ENCODE results near the gene ATP2C2. TPM values are rescaled to one million over a fixed set of nuclear protein-coding genes. Genes with fewer than 3 reads are reported as not detected.

Gene ATP2C2
- total RNA-seq, 1 donor from 2014 or later: not detected

DNA sequence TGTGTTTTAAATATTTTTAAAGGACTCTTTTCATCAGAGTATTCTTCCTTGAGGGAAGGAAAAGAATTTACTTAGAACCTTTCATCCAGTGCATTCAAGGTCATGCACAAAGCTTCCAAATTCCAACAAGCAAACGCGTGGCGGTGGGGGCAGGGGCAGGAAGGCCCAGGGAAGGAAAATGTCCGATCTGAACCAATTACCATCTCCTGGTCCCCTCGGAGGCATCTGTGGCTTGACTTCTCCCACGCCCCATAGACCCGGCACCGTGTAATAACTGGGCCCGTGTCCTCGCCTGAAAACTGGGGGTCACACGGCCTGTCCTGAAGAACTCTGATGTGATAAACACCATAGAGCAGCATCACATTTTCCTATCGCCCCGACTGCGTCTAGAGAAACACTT is 117.8 kb downstream of the ATP2C2 start:
- Mint-ChIP-seq H3K9me3 (no peaks in the 10 kb centered on the region), H3K36me3 (ENCODE audit: low read depth) (peaks cover 45% of the 10 kb centered on the region), H3K27ac (no peak overlapping the region), H3K27me3 (no peaks in the 10 kb centered on the region), H3K4me3 (no peak overlapping the region), H3K4me1 (no peaks in the 10 kb centered on the region)
- intact Hi-C loops (cut with micrococcal nuclease): no loop called here
- CTCF ChIA-PET: no interaction called here
- TF ChIP-seq, protein P1, sequence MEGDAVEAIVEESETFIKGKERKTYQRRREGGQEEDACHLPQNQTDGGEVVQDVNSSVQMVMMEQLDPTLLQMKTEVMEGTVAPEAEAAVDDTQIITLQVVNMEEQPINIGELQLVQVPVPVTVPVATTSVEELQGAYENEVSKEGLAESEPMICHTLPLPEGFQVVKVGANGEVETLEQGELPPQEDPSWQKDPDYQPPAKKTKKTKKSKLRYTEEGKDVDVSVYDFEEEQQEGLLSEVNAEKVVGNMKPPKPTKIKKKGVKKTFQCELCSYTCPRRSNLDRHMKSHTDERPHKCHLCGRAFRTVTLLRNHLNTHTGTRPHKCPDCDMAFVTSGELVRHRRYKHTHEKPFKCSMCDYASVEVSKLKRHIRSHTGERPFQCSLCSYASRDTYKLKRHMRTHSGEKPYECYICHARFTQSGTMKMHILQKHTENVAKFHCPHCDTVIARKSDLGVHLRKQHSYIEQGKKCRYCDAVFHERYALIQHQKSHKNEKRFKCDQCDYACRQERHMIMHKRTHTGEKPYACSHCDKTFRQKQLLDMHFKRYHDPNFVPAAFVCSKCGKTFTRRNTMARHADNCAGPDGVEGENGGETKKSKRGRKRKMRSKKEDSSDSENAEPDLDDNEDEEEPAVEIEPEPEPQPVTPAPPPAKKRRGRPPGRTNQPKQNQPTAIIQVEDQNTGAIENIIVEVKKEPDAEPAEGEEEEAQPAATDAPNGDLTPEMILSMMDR (IDR thresholded peaks at IDR 0.05): no peak
- POLR2A ChIA-PET: no interaction called here
- no peak for DNase-seq
- no peak for ATAC-seq (ENCODE audit: low read depth)

DNA sequence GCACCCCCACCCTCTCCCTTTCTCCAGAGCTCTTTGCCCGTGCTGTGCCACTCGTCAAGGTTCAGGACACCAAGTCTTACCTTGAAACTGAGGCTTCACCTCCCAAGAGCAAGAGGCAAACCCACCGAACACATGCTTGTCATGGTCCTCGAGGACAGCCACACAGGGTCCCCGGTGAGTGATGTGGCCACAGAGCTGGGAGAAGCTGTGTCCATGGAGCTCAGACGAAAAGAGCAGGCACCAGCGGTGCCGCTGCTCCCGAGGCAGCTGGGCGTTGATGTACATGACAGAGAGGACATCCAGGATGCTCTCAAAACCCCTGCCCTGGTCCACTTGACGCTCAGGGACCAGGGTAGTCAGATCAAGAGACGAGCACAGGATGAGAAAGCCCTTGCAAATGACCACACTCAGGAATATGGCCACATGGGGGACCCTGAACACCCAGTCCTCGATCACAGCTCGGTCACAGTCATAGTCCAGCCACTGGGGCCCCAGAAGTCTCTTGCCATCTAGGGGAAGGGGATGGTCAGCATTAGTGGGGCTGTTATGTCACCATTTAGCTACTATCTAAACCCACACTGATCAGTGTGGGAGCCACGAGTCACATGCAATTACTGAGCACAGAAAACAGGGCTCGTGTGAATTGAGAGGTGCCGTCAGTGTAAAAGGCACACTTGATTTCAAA is 118.4 kb downstream of the ATP2C2 start:
- intact Hi-C loops (cut with micrococcal nuclease): no loop called here
- POLR2A ChIA-PET: no interaction called here
- peaks cover 45% of the 10 kb centered on the region for H3K36me3 Mint-ChIP-seq (ENCODE audit: low read depth)
- no peak overlapping the region for H3K27ac Mint-ChIP-seq
- H3K4me1 Mint-ChIP-seq: no peaks in the 10 kb centered on the region
- ATAC-seq (ENCODE audit: low read depth) (no peak), DNase-seq (no peak)
- TF ChIP-seq, protein P1 (IDR thresholded peaks at IDR 0.05): no peak
- H3K4me3 Mint-ChIP-seq: no peak overlapping the region
- CTCF ChIA-PET: no interaction called here
- no peaks in the 10 kb centered on the region for H3K9me3 Mint-ChIP-seq
- H3K27me3 Mint-ChIP-seq: no peaks in the 10 kb centered on the region

DNA sequence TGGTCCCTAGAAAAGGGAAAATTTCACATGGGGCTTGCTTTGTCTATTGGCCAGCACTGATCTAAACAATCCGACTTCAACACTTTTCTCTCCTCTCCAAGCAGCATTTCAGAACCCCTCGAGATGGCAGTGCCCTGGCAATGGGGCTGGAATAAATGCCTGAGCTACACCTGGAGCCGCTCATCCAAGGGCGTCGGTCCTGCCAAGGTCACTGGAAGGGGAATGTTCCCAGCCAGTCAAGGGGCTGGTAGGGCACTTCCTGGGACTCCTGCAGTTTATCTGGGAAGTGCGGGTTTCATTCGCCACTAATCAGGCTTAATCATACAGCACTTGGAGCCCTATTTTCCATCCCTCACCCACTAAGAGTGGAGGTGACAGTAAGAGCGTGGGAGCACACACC is 119.0 kb downstream of the ATP2C2 start:
- POLR2A ChIA-PET: no interaction called here
- no peaks in the 10 kb centered on the region for H3K4me1 Mint-ChIP-seq
- H3K4me3 Mint-ChIP-seq: no peak overlapping the region
- intact Hi-C loops (cut with micrococcal nuclease): no loop called here
- DNase-seq: no peak
- no peaks in the 10 kb centered on the region for H3K27me3 Mint-ChIP-seq
- no peaks in the 10 kb centered on the region for H3K9me3 Mint-ChIP-seq
- TF ChIP-seq, protein P1 (IDR thresholded peaks at IDR 0.05): no peak
- H3K27ac Mint-ChIP-seq: no peak overlapping the region
- CTCF ChIA-PET: no interaction called here
- ATAC-seq (ENCODE audit: low read depth): no peak
- H3K36me3 Mint-ChIP-seq (ENCODE audit: low read depth): peaks cover 45% of the 10 kb centered on the region

DNA sequence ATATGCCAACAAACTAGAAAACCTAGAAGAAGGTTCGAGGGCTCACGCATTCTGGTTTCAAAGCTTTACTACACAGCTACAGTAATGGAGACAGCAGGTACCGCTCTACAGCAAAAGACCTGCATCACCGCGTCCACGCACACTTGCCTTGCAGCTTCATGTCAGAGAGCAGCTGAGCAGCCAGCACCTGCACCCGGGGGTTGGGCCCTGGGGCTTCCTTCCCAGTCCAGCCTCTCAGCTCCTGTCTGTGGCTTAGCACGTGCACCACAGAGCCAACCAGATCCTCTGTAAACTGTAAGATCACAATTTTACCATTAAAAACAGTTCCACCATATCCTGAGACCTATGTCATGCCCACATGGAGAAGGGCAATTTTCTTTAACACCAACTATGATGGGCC is 120.8 kb downstream of the ATP2C2 start:
- CTCF ChIA-PET: no interaction called here
- intact Hi-C loops (cut with micrococcal nuclease): no loop called here
- no peak overlapping the region for H3K27ac Mint-ChIP-seq

DNA sequence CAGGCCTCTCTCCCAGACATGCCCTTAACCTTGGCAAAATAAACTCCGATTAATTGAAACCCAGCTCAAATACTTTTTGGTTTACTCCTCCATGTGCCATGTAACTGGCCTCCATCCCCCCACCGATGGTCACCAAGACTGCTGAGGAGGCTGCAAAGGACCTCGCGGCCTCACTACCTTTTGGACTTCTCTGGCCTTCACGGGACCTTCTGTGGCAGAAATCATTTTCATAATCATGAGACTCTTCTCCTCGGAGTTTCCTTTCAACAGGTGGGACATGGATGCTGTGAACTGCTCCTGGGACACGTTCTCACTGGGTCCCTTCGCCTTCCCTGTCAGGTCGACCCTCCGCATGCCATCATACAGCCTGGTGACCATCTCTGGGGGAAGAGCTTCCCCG is 127.2 kb downstream of the ATP2C2 start:
- TF ChIP-seq, protein P1 (IDR thresholded peaks at IDR 0.05): no peak
- no peaks in the 10 kb centered on the region for H3K4me1 Mint-ChIP-seq
- intact Hi-C loops (cut with micrococcal nuclease): no loop called here
- H3K27me3 Mint-ChIP-seq: no peaks in the 10 kb centered on the region
- DNase-seq (no peak), ATAC-seq (ENCODE audit: low read depth) (no peak)
- ChIA-PET POLR2A (interaction anchor here (0.5 kb wide), 1 partner anchor 119 kb away, joined by 4 read pairs; no protein-coding TSS in a partner anchor), CTCF (no interaction called here)
- no peak overlapping the region for H3K4me3 Mint-ChIP-seq
- H3K9me3 Mint-ChIP-seq: peaks cover 9% of the 10 kb centered on the region
- peaks cover 51% of the 10 kb centered on the region for H3K36me3 Mint-ChIP-seq (ENCODE audit: low read depth)
- H3K27ac Mint-ChIP-seq: no peak overlapping the region

More for the DNA sequence above, 120.8 kb downstream of the ATP2C2 start:
- TF ChIP-seq, protein P1 (IDR thresholded peaks at IDR 0.05): no peak
- Mint-ChIP-seq H3K4me1 (no peaks in the 10 kb centered on the region), H3K27me3 (no peaks in the 10 kb centered on the region), H3K9me3 (peaks cover 4% of the 10 kb centered on the region), H3K36me3 (ENCODE audit: low read depth) (peaks cover 50% of the 10 kb centered on the region), H3K4me3 (no peak overlapping the region)
- DNase-seq (no peak), ATAC-seq (ENCODE audit: low read depth) (no peak)
- POLR2A ChIA-PET: no interaction called here

Measured in activated B cell treated with CpG ODN at 0.5 μM for 24 hours (primary cell).